OCI-LY1 (cell line): Measurements from ENCODE around the gene ARIH2.
"Not testable (repeated sequence)": the region's sequence is repeated elsewhere in the genome, so short reads cannot be mapped to it uniquely, and the experiment has no call there.

ENCODE experiments used
- H2AFZ ChIP-seq: fragments of 200-600 bp; sonication (generic), shearing (Covaris generic); 2 replicates; pipeline ENCODE4 v1.6.0; 2014; ENCODE audit warnings: antibody characterized with exemption, mild to moderate bottlenecking, low read length
- H3F3A ChIP-seq: fragments of 200-600 bp; sonication (generic), shearing (Covaris generic); 2 replicates; pipeline ENCODE4 v1.6.0; 2014; ENCODE audit warnings: mild to moderate bottlenecking, antibody characterized with exemption, low read length, moderate library complexity; ENCODE audit not compliant: insufficient read depth
- H3K27ac ChIP-seq: fragments of 200-600 bp; sonication (generic); 2 replicates; pipeline ENCODE4 v1.5.1; 2014; ENCODE audit warnings: low read length, mixed run types, mild to moderate bottlenecking, low read depth; ENCODE audit not compliant: poor library complexity, severe bottlenecking
- H3K27me3 ChIP-seq: fragments of 200-600 bp; sonication (generic); 2 replicates; pipeline ENCODE4 v1.6.0; 2014; ENCODE audit warnings: antibody characterized with exemption, mild to moderate bottlenecking, low read length, moderate library complexity; ENCODE audit not compliant: insufficient read depth
- H3K36me3 ChIP-seq: fragments of 200-600 bp; sonication (generic); 2 replicates; pipeline ENCODE4 v1.6.1; 2014; ENCODE audit warnings: mild to moderate bottlenecking, antibody characterized with exemption, low read length, moderate library complexity, mixed read lengths; ENCODE audit not compliant: insufficient read depth
- H3K4me1 ChIP-seq: fragments of 200-600 bp; sonication (generic); 2 replicates; pipeline ENCODE4 v1.5.1; 2014; ENCODE audit warnings: mild to moderate bottlenecking, low read length, moderate library complexity; ENCODE audit not compliant: insufficient read depth, severe bottlenecking
- H3K4me2 ChIP-seq: fragments of 200-600 bp; sonication (generic), shearing (Covaris generic); 2 replicates; pipeline ENCODE4 v1.6.1; 2014; ENCODE audit warnings: low read length
- H3K4me3 ChIP-seq: fragments of 200-600 bp; sonication (generic); 2 replicates; pipeline ENCODE4 v1.5.1; 2014; ENCODE audit warnings: low read length, low read depth, mild to moderate bottlenecking, mixed read lengths; ENCODE audit not compliant: poor library complexity, severe bottlenecking
- H3K79me2 ChIP-seq: fragments of 200-600 bp; shearing (Covaris generic); 2 replicates; pipeline ENCODE4 v1.6.1; 2016; ENCODE audit warnings: mixed run types, low read length, mixed read lengths; ENCODE audit not compliant: insufficient read depth
- H3K9ac ChIP-seq: fragments of 200-600 bp; sonication (generic), shearing (Covaris generic); 2 replicates; pipeline ENCODE4 v1.6.1; 2014; ENCODE audit warnings: mild to moderate bottlenecking, low read length, mixed read lengths
- H3K9me2 ChIP-seq: fragments of 200-600 bp; sonication (generic), shearing (Covaris generic); 2 replicates; pipeline ENCODE4 v1.6.1; 2014; ENCODE audit warnings: low read depth, mild to moderate bottlenecking, low read length, mixed read lengths
- H3K9me3 ChIP-seq: fragments of 200-600 bp; shearing (Covaris generic); 2 replicates; pipeline ENCODE4 v1.6.1; 2014; ENCODE audit warnings: low read length, mixed read lengths
- H4K20me1 ChIP-seq: fragments of 200-600 bp; sonication (generic), shearing (Covaris generic); 2 replicates; pipeline ENCODE4 v1.6.0; 2016; ENCODE audit warnings: mild to moderate bottlenecking, low read length; ENCODE audit not compliant: insufficient read depth
- CTCF ChIP-seq: fragments of 200-600 bp; sonication (generic), shearing (Covaris generic); IDR thresholded peaks from 2 replicates; pipeline ENCODE4 v1.5.1; 2017; ENCODE audit warnings: mild to moderate bottlenecking, antibody characterized with exemption, low read length, moderate library complexity, mixed read lengths
- EZH2 ChIP-seq: fragments of 200-600 bp; sonication (generic), shearing (Covaris generic); IDR thresholded peaks from 2 replicates; pipeline ENCODE4 v1.8.0; 2017; ENCODE audit warnings: borderline replicate concordance, mixed run types, mild to moderate bottlenecking, antibody characterized with exemption, low read length, moderate library complexity, mixed read lengths

Gene ARIH2

GRCh38 chr3:49006408-49007067, 87.9 kb downstream of the ARIH2 start:
- Histone ChIP-seq H3K9me3 (no peaks in the 10 kb centered on the region), H3K9ac (peak overlapping the region; percentile 91), H4K20me1 (no peaks in the 10 kb centered on the region), H3K4me2 (peak overlapping the region; percentile 77), H3K4me1 (peaks cover 17% of the 10 kb centered on the region), H3K27ac (peak overlapping the region; percentile 51), H3K9me2 (no peaks in the 10 kb centered on the region), H2AFZ (no peak overlapping the region), H3K4me3 (peak overlapping the region; percentile 75), H3F3A (no peaks in the 10 kb centered on the region), H3K79me2 (no peaks in the 10 kb centered on the region), H3K36me3 (peaks cover 2% of the 10 kb centered on the region; the same call in 1 of the 2 replicates), H3K27me3 (no peaks in the 10 kb centered on the region)
- TF ChIP-seq EZH2 (no peak), CTCF (no peak)

GRCh38 chr3:49007068-49007770, 88.6 kb downstream of the ARIH2 start, which contains the start of gene WDR6:
TSS of gene WDR6 (plus strand) at chr3:49007391. CDS start at chr3:49007432, 41 bp downstream.
- H3K36me3 ChIP-seq, result peaks cover 9% of the 10 kb centered on the region; the same call in 1 of the 2 replicates
- H3K9me2 ChIP-seq, result no peaks in the 10 kb centered on the region
- H3K27ac ChIP-seq, result peak within 1 kb of the TSS; percentile 75
- H3K4me1 ChIP-seq, result peaks cover 17% of the 10 kb centered on the region
- H3K9me3 ChIP-seq, result no peaks in the 10 kb centered on the region
- H2AFZ ChIP-seq, result no peak within 1 kb of the TSS
- peak within 1 kb of the TSS; percentile 91 for H3K9ac ChIP-seq
- peak within 1 kb of the TSS; percentile 75 for H3K4me3 ChIP-seq
- H3K27me3 ChIP-seq, result no peaks in the 10 kb centered on the region
- TF ChIP-seq CTCF (peak; percentile 53), EZH2 (no peak)
- H3K4me2 ChIP-seq, result peak within 1 kb of the TSS; percentile 77
- H4K20me1 ChIP-seq, result no peaks in the 10 kb centered on the region
- H3F3A ChIP-seq, result no peaks in the 10 kb centered on the region
- H3K79me2 ChIP-seq, result no peaks in the 10 kb centered on the region

- Histone ChIP-seq H3K4me3 (peak overlapping the region; percentile 75), H2AFZ (no peak overlapping the region), H3K9ac (peak overlapping the region; percentile 91), H4K20me1 (no peaks in the 10 kb centered on the region), H3K9me2 (no peaks in the 10 kb centered on the region), H3K9me3 (no peaks in the 10 kb centered on the region), H3K79me2 (no peaks in the 10 kb centered on the region), H3K27me3 (no peaks in the 10 kb centered on the region), H3K4me2 (peak overlapping the region; percentile 77), H3K27ac (peak overlapping the region; percentile 75), H3K36me3 (peaks cover 15% of the 10 kb centered on the region; the same call in 1 of the 2 replicates), H3F3A (no peaks in the 10 kb centered on the region), H3K4me1 (peaks cover 17% of the 10 kb centered on the region)
- TF ChIP-seq CTCF (no peak), EZH2 (no peak)
These were observed 89.3 kb downstream of the ARIH2 start for GRCh38 chr3:49007771-49008528.

- H3K4me3 ChIP-seq, result peak overlapping the region; percentile 75
- peaks cover 21% of the 10 kb centered on the region; the same call in 1 of the 2 replicates for H3K36me3 ChIP-seq
- H3K4me2 ChIP-seq, result peak overlapping the region; percentile 77
- H4K20me1 ChIP-seq, H3F3A ChIP-seq, H3K79me2 ChIP-seq, H3K9me2 ChIP-seq, H3K27ac ChIP-seq, H3K9me3 ChIP-seq, H2AFZ ChIP-seq, H3K27me3 ChIP-seq: not testable (repeated sequence)
- H3K4me1 ChIP-seq, result peaks cover 17% of the 10 kb centered on the region
- peak overlapping the region; percentile 69; the same call in 1 of the 2 replicates for H3K9ac ChIP-seq
These were observed 90.0 kb downstream of the ARIH2 start for GRCh38 chr3:49008627-49009026.
